Activated naive CD8-positive, alpha-beta T cell treated with anti-CD3 and anti-CD28 coated beads, Interleukin-2, amount 10 ng/mL, durations not matched to agents 7 days and 5 days (primary cell): ENCODE measurements around the gene B4GALT3. TPM values are rescaled to one million over a fixed set of nuclear protein-coding genes. Genes with fewer than 3 reads are reported as not detected.
A peak's percentile ranks its signal among the peaks of the same experiment; 100 is the strongest.

Experiments used
- ATAC-seq: fragments of 150-1000 bp; cut with Tn5 transposase; one replicate; pipeline ENCODE4 v1.10.0; 2021; ENCODE audit warnings: low read depth, moderate library complexity
- POLR2A ChIA-PET: fragments of 350-600 bp; sonication (Branson Sonifier 250); formaldehyde crosslinking; loops from one replicate; lab custom pipeline; 2021; ENCODE audit warnings: antibody characterized with exemption; lab: Charles Lee
- DNase-seq: peaks from one replicate; pipeline ENCODE4 v3.0.0; 2021
- H3K27ac Mint-ChIP-seq: one replicate; pipeline ENCODE4 v1.8.0; 2022; ENCODE audit warnings: mild to moderate bottlenecking, mixed read lengths
- H3K27me3 Mint-ChIP-seq: one replicate; pipeline ENCODE4 v1.8.0; 2022; ENCODE audit warnings: mild to moderate bottlenecking, moderate library complexity, mixed read lengths
- H3K36me3 Mint-ChIP-seq: one replicate; pipeline ENCODE4 v1.8.0; 2021; ENCODE audit warnings: mild to moderate bottlenecking, mixed read lengths
- H3K4me1 Mint-ChIP-seq: one replicate; pipeline ENCODE4 v1.8.0; 2021; ENCODE audit warnings: mixed read lengths
- H3K4me3 Mint-ChIP-seq: one replicate; pipeline ENCODE4 v1.8.0; 2022; ENCODE audit warnings: mild to moderate bottlenecking, moderate library complexity, mixed read lengths
- H3K9me3 Mint-ChIP-seq: one replicate; pipeline ENCODE4 v1.8.0; 2021; ENCODE audit warnings: mixed read lengths
- total RNA-seq, 2 experiments: library from RNA; stranded (reverse); gene quantifications; one replicate each; pipeline ENCODE4 v1.2.3, GENCODE V29; 2021

B4GALT3 gene
- total RNA-seq, 2 experiments from 2014 or later = 54.5 to 54.8 TPM

DNA sequence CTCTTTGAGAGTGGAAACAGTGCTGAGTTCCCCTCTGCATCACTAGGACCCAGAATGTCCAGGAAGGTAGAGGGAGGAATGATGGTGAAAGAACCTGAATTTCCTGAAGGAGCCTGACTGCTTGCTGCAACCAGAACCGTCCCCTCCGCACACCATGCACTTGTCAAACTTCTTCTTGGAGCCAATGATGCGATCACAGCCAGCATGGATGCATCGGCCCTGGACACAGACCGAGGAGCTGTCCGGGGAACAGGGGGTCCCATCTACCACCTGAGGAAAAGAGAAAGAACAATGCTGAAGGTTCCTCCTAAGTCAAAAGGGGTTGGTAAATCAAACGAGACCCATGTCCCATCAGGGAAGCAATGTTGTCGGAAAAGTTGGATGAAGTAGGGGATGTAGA is 14.7 kb upstream of the B4GALT3 start:
- no peaks in the 10 kb centered on the region for H3K36me3 Mint-ChIP-seq
- POLR2A ChIA-PET = interaction anchor here (1.0 to 4.1 kb wide), 6 partner anchors 9 to 33 kb away, joined by 3 to 22 read pairs (median 7); partner anchors contain the start of genes B4GALT3, NDUFS2 and TOMM40L
- ATAC-seq (no peak), DNase-seq (no peak)
- H3K27me3 Mint-ChIP-seq = no peaks in the 10 kb centered on the region
- H3K27ac Mint-ChIP-seq = no peak overlapping the region
- no peak overlapping the region for H3K4me3 Mint-ChIP-seq
- H3K9me3 Mint-ChIP-seq = no peaks in the 10 kb centered on the region
- peaks cover 38% of the 10 kb centered on the region for H3K4me1 Mint-ChIP-seq

DNA sequence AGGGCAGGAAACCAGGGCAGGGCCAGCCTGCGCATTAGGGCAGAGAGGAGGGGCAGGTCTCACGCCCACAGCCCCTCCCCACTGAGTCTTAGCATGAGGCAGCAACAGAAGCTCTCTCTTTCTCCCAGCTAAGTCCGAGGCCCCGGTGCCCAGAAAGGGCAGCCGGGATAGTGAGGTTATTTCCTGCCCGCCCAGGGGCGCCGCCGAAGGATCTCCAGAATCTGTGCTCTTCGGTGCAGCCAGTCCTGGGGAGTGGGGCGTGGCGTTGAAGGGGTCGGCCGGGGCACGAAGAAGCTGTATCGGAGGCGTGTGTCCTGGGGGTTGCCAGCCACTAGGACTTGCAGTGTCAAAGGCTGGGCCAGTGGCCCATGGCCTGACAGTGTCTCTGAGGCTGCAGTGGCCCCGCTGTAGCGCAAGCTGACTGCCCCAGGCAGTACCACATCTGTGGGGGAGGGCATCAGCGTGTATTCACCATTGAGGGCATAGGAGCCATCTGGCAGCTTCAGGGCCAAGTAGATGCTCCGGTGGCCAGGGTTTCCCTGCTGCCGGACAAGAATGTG is 13.7 kb upstream of the B4GALT3 start:
- ATAC-seq = no peak
- Mint-ChIP-seq H3K36me3 (no peaks in the 10 kb centered on the region), H3K4me3 (no peak overlapping the region), H3K27me3 (no peaks in the 10 kb centered on the region), H3K9me3 (no peaks in the 10 kb centered on the region), H3K4me1 (peaks cover 37% of the 10 kb centered on the region), H3K27ac (no peak overlapping the region)
- no peak for DNase-seq
- POLR2A ChIA-PET = interaction anchor here (0.9 to 4.1 kb wide), 6 partner anchors 8 to 34 kb away, joined by 3 to 22 read pairs (median 7); partner anchors contain the start of genes B4GALT3, NDUFS2 and TOMM40L

DNA sequence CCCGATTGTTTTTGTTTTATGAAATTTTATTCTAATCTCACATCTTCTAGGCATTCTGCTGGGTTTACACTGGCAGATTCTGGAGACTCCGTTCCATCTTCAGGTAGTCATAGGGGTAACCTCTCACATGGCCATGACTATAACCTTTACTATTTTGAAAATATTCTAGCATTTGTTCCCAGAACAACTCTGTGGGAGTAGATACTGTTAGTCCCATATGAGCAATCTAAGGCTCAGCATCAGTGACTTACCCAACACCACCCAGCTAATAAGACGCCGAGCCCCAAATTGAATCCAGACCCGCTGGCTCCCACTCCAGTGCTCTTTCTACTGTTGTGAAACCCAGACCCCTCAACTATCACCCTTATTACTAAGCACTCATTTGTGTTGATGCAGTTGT is 11.7 kb upstream of the B4GALT3 start:
- POLR2A ChIA-PET = interaction anchor here (1.4 kb wide), 1 partner anchor 27 kb away, joined by 3 read pairs; no protein-coding TSS in a partner anchor
- H3K36me3 Mint-ChIP-seq = peaks cover under 1% of the 10 kb centered on the region
- no peak for DNase-seq
- no peak overlapping the region for H3K4me3 Mint-ChIP-seq
- no peak overlapping the region for H3K27ac Mint-ChIP-seq
- no peaks in the 10 kb centered on the region for H3K9me3 Mint-ChIP-seq
- H3K27me3 Mint-ChIP-seq = no peaks in the 10 kb centered on the region
- ATAC-seq = no peak
- peaks cover 42% of the 10 kb centered on the region for H3K4me1 Mint-ChIP-seq

DNA sequence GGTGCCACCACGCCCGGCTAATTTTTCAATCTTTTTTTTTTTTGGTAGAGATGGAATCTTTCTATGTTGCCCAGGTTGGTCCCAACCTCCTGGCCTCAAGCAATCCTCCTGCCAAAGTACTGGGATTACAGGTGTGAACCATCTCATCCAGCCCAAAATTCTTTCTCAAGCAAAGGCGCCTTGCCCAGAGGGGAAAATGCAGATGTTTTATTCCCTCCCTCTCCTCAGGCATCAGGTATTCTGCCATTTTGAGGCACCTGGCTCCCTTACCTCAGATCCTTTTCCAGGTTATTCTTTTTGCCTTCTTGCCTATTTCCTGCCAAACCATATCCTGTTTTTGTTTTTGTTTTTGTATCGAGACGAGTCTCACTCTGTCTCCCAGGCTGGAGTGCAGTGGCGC is 11.1 kb upstream of the B4GALT3 start:
- H3K36me3 Mint-ChIP-seq = peaks cover 5% of the 10 kb centered on the region
- no peak for ATAC-seq
- H3K4me1 Mint-ChIP-seq = peaks cover 46% of the 10 kb centered on the region
- H3K27me3 Mint-ChIP-seq = no peaks in the 10 kb centered on the region
- H3K4me3 Mint-ChIP-seq = no peak overlapping the region
- no peak overlapping the region for H3K27ac Mint-ChIP-seq
- no peaks in the 10 kb centered on the region for H3K9me3 Mint-ChIP-seq
- DNase-seq = no peak
- POLR2A ChIA-PET = interaction anchor here (1.1 to 4.5 kb wide), 2 partner anchors 14 to 37 kb away, joined by 5 to 32 read pairs; partner anchors contain the start of genes NDUFS2 and TOMM40L

DNA sequence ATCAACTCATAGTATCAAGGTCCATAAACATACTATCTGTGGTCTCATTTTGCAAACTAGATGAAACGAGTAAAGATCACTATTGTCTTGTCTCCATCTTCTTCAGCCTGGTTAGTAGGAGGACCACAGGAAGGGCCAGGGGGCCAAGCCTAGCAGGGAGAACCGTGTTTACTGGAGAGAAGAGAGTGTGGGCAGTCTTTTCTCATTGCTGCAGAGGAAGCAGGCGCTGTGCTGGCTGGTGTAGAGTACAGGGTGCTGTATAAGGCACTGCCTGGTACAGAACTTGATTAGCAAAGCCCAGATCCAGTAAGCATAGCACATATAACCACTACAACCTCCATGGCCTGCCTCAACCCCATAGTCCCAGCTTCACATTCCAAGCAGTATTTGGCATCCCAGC is 10.0 kb upstream of the B4GALT3 start:
- Mint-ChIP-seq H3K9me3 (no peaks in the 10 kb centered on the region), H3K27ac (peak overlapping the region; percentile 97), H3K4me3 (no peak overlapping the region), H3K27me3 (no peaks in the 10 kb centered on the region), H3K4me1 (peaks cover 48% of the 10 kb centered on the region), H3K36me3 (peaks cover 5% of the 10 kb centered on the region)
- DNase-seq (no peak), ATAC-seq (no peak)
- POLR2A ChIA-PET = interaction anchor here (2.4 to 4.5 kb wide), 2 partner anchors 15 to 22 kb away, joined by 12 to 32 read pairs; partner anchors contain the start of genes NDUFS2 and PPOX

DNA sequence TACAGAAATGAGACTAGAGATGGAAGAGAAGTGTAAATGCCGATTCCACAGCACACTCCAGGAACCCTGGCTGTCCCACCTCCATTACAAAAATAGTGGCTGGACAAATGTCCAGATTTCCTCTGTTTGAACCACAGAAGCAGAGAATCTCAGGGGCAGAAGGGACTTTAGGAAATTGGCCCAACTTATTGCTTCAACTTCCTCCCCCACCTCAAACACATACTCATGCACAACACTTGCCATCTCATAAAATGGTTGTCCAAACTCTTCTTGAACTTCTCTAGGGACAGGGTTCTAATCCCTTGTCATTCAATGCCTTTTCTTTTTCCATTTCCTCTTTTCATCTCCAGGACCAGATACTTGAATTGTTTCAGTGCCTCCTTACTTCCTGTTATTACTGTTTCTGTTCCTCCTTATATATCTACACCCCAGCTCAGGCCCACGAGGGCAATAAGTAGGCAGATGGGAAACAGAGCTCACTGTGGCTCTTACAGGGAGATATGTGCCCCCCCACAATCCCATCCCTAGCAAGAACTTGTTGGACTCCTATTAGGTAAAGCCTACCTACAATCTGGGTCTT is 8.5 kb upstream of the B4GALT3 start:
- Mint-ChIP-seq H3K36me3 (peaks cover 5% of the 10 kb centered on the region), H3K4me3 (peak overlapping the region; percentile 72), H3K27me3 (no peaks in the 10 kb centered on the region), H3K9me3 (no peaks in the 10 kb centered on the region), H3K4me1 (peaks cover 59% of the 10 kb centered on the region), H3K27ac (peak overlapping the region; percentile 97)
- DNase-seq = no peak
- no peak for ATAC-seq
- POLR2A ChIA-PET = interaction anchor here (0.6 to 4.5 kb wide), 6 partner anchors 12 to 502 kb away, joined by 3 to 32 read pairs (median 8); partner anchors contain the start of genes NDUFS2, PPOX, TOMM40L and UFC1

DNA sequence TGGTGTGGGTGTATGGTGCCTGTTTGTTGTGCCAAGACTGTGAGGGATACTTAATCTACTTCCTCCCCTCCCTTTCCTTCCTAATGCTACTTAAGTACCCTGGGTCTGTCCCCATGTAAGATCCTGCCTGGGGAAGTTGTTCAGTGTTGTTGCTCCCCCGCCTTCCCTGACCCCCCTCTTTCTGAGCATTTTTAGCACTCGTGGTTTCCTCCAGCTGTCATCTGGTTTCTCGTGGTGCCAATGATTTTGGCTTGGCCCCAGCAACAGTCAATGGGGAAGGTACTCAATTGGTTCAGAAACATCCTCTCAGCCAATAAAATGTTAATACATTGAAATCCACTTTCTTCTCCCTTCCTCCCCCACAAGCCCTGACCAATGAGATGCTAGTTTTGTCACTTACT is 8.0 kb upstream of the B4GALT3 start:
- H3K27ac Mint-ChIP-seq = peak overlapping the region; percentile 97
- peaks cover 5% of the 10 kb centered on the region for H3K36me3 Mint-ChIP-seq
- H3K4me1 Mint-ChIP-seq = peaks cover 64% of the 10 kb centered on the region
- H3K9me3 Mint-ChIP-seq = no peaks in the 10 kb centered on the region
- ATAC-seq (peak; percentile 81), DNase-seq (peak; percentile 63)
- H3K4me3 Mint-ChIP-seq = peak overlapping the region; percentile 72
- H3K27me3 Mint-ChIP-seq = no peaks in the 10 kb centered on the region
- POLR2A ChIA-PET = interaction anchor here (0.6 to 4.5 kb wide), 6 partner anchors 9 to 502 kb away, joined by 3 to 32 read pairs (median 8); partner anchors contain the start of genes NDUFS2, PPOX and TOMM40L

DNA sequence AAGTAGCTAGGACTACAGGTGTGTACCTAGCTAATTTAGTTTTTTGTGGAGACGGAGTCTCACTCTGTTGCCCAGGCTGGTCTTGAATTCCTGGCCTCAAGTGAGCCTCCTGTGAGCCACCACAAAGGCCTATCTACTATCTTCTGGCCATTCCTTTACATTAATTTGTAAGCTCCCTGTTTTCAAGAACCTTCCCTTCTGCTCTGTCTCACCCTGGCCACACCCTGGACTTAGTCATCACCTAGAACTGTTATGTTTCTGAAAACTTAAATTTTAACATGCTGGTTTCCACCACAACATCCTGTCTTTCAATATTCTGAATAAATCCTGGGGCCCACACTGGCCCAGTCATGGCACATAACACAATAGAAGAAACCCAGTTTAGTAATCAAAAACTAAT is 4.9 kb upstream of the B4GALT3 start:
- ATAC-seq (peak; percentile 61), DNase-seq (no peak)
- Mint-ChIP-seq H3K27ac (peak overlapping the region; percentile 95), H3K4me3 (peak overlapping the region; percentile 69), H3K36me3 (peaks cover 5% of the 10 kb centered on the region), H3K4me1 (peaks cover 65% of the 10 kb centered on the region), H3K27me3 (no peaks in the 10 kb centered on the region), H3K9me3 (no peaks in the 10 kb centered on the region)
- POLR2A ChIA-PET = interaction anchor here (0.5 to 4.7 kb wide), 16 partner anchors 9 to 475 kb away, joined by 3 to 53 read pairs (median 4); partner anchors contain the start of genes APOA2, ARHGAP30, DEDD and NDUFS2

DNA sequence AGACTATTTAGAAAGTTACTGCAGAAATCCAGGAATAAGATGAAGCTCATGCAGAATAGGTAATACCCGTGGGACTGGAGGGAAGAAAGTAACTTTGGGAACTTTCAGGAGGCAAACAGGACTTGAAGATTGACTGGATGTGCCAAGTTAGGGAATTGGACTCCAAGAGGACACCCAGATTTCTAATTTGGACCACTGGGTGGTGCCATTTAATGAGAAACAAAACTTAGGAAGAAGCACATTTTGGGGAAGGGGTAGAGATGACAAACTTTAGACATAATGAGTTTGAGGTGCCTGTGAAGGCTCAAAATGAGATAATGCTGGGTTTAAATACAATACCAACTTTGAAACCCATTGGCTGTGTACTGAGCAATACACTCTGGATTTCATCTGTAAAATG is 3.3 kb upstream of the B4GALT3 start:
- DNase-seq = no peak
- POLR2A ChIA-PET = interaction anchor here (1.5 to 4.7 kb wide), 3 partner anchors 14 to 45 kb away, joined by 5 to 53 read pairs (median 38); partner anchors contain the start of genes APOA2, NDUFS2, PPOX and TOMM40L
- Mint-ChIP-seq H3K4me1 (peaks cover 64% of the 10 kb centered on the region), H3K9me3 (no peaks in the 10 kb centered on the region), H3K4me3 (no peak overlapping the region), H3K27me3 (no peaks in the 10 kb centered on the region), H3K36me3 (peaks cover 10% of the 10 kb centered on the region), H3K27ac (peak overlapping the region; percentile 72)
- ATAC-seq = no peak

DNA sequence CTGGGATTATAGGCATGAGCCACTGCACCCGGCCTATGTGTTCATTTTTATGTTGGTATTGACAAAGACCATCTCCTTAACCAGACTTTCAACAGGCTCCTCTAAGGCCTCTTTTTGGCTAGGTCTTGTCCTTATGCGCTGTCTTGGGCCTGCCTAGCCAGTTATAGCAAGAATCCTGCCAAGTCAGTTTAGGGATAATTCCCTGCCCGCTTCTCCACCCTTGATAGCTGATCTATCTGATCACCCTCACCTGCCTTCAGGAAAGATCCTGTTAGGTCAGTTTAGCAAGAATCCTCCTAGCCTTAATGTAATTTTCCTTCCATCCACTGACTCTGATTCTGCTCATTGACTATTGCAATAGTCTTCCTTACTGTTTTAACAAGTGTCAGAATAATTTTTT is 2.4 kb upstream of the B4GALT3 start:
- Mint-ChIP-seq H3K4me3 (no peak overlapping the region), H3K36me3 (peaks cover 16% of the 10 kb centered on the region), H3K4me1 (peaks cover 61% of the 10 kb centered on the region), H3K27me3 (no peaks in the 10 kb centered on the region), H3K9me3 (no peaks in the 10 kb centered on the region), H3K27ac (peak overlapping the region; percentile 23)
- POLR2A ChIA-PET = interaction anchor here (1.5 to 4.7 kb wide), 3 partner anchors 13 to 46 kb away, joined by 5 to 53 read pairs (median 38); partner anchors contain the start of genes APOA2, NDUFS2, PPOX and TOMM40L
- ATAC-seq (no peak), DNase-seq (no peak)

DNA sequence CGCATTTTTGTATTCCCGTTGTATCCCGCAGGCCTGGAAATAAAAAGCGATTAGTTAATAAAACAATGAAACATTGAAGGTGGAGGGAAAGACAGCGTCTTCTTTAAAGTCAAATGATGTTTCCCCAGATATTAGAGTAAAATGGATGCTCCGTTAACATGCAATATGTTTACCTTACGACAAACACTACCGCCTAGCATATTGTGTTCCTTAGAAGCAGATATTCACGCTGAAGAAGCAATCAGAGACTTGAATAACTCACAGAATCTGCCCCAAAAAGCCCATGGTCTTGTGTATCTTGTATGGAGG is 583 bp upstream of the B4GALT3 start:
- ATAC-seq (no peak), DNase-seq (no peak)
- Mint-ChIP-seq H3K9me3 (no peaks in the 10 kb centered on the region), H3K27ac (peak overlapping the region; percentile 98), H3K27me3 (no peaks in the 10 kb centered on the region), H3K36me3 (peaks cover 21% of the 10 kb centered on the region), H3K4me3 (peak overlapping the region; percentile 99), H3K4me1 (peaks cover 52% of the 10 kb centered on the region)
- POLR2A ChIA-PET = interaction anchor here (0.6 to 3.3 kb wide), 8 partner anchors 9 to 132 kb away, joined by 3 to 37 read pairs (median 6); partner anchors contain the start of genes DEDD, NDUFS2, PPOX and UFC1

DNA sequence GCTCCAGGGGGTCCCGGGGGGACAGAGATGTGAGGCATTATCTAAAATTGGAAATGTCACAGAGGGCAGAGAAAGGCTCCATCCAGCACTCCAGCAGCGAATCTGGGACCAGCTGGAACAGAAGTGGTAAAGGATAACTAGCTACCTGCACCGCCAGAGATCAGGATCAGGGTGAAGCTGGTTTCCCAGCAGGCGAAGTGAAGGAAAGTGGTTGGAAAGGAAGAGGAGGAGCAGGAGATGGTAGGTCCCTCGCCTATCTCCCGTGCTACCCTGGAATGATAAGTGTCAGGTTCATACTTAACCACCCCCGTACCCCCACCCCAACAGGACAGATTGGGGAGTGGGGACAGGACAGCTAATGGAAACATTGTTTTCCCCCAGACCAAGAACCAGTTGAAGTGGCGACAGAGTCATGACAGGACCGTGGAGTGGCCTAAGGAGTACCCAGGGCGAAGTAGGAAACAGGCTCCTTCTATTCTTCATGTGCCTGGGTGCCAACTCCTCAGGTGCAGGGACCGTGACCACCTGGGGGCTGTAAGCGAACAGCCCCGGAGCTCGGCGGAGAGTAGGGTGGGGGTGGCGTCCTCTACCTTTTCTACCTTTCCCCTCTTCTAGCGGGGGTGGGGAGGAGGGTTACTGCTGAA is 717 bp downstream of the B4GALT3 start:
- DNase-seq (no peak), ATAC-seq (no peak)
- Mint-ChIP-seq H3K36me3 (peaks cover 27% of the 10 kb centered on the region), H3K4me3 (peak overlapping the region; percentile 99), H3K27me3 (no peaks in the 10 kb centered on the region), H3K4me1 (peaks cover 44% of the 10 kb centered on the region), H3K27ac (peak overlapping the region; percentile 98), H3K9me3 (no peaks in the 10 kb centered on the region)
- POLR2A ChIA-PET = interaction anchor here (1.1 to 3.3 kb wide), 7 partner anchors 10 to 131 kb away, joined by 3 to 37 read pairs (median 6); partner anchors contain the start of genes DEDD, NDUFS2, PPOX and USF1
